H9 (cell line): ENCODE results near the gene CCDC88C. TPM values are rescaled to one million over a fixed set of nuclear protein-coding genes. Genes with fewer than 3 reads are reported as not detected.

Experiments used
- DNase-seq: peaks from one replicate; pipeline ENCODE4 v3.0.0-alpha.2; 2017
- H2AFZ ChIP-seq: one replicate; pipeline ENCODE4 v1.6.1; 2013; ENCODE audit warnings: mild to moderate bottlenecking, low read length, control low read depth, moderate library complexity
- H2AK5ac ChIP-seq: 2 replicates; pipeline ENCODE4 v1.6.1; 2013; ENCODE audit warnings: low read length, control low read depth, mixed read lengths; ENCODE audit not compliant: insufficient read length
- H2BK120ac ChIP-seq: one replicate; pipeline ENCODE4 v1.6.1; 2013; ENCODE audit warnings: low read depth, mild to moderate bottlenecking, low read length, control low read depth, inconsistent platforms; ENCODE audit not compliant: poor library complexity, severe bottlenecking
- H2BK12ac ChIP-seq: 2 replicates; pipeline ENCODE4 v1.6.1; 2013; ENCODE audit warnings: low read length, control low read depth, mixed read lengths, low read depth; ENCODE audit not compliant: insufficient read length
- H2BK15ac ChIP-seq: 2 replicates; pipeline ENCODE4 v1.6.1; 2013; ENCODE audit warnings: low read depth, low read length, control low read depth
- H2BK20ac ChIP-seq: one replicate; pipeline ENCODE4 v1.6.1; 2013; ENCODE audit warnings: low read depth, mild to moderate bottlenecking, low read length, control low read depth, inconsistent platforms; ENCODE audit not compliant: poor library complexity, severe bottlenecking
- H2BK5ac ChIP-seq: 2 replicates; pipeline ENCODE4 v1.6.1; 2013; ENCODE audit warnings: low read length, control low read depth, mixed read lengths; ENCODE audit not compliant: insufficient read length
- H3K14ac ChIP-seq: 2 replicates; pipeline ENCODE4 v1.6.1; 2013; ENCODE audit warnings: low read length, control low read depth; ENCODE audit not compliant: insufficient read depth
- H3K18ac ChIP-seq: 2 replicates; pipeline ENCODE4 v1.6.1; 2013; ENCODE audit warnings: low read depth, mild to moderate bottlenecking, mixed read lengths, low read length, control low read depth; ENCODE audit not compliant: insufficient read length
- H3K23ac ChIP-seq: 2 replicates; pipeline ENCODE4 v1.6.1; 2013; ENCODE audit warnings: low read length, control low read depth, mixed read lengths, low read depth; ENCODE audit not compliant: insufficient read length
- H3K23me2 ChIP-seq: 2 replicates; pipeline ENCODE4 v1.6.1; 2013; ENCODE audit warnings: low read depth, mild to moderate bottlenecking, mixed read lengths, low read length, control low read depth; ENCODE audit not compliant: insufficient read length, poor library complexity, severe bottlenecking
- H3K27ac ChIP-seq: 2 replicates; pipeline ENCODE4 v1.5.1; 2013; ENCODE audit warnings: low read length, control low read depth, mixed read lengths, low read depth; ENCODE audit not compliant: insufficient read length
- H3K27me3 ChIP-seq: 2 replicates; pipeline ENCODE4 v1.6.1; 2013; ENCODE audit warnings: low read length, control low read depth, inconsistent platforms; ENCODE audit not compliant: insufficient read depth
- H3K4ac ChIP-seq: 2 replicates; pipeline ENCODE4 v1.6.1; 2013; ENCODE audit warnings: low read depth, mild to moderate bottlenecking, control low read depth, inconsistent platforms, low read length, moderate library complexity
- H3K4me1 ChIP-seq: 2 replicates; pipeline ENCODE4 v1.6.1; 2013; ENCODE audit warnings: low read length, control low read depth, inconsistent platforms; ENCODE audit not compliant: insufficient read depth
- H3K4me2 ChIP-seq: 2 replicates; pipeline ENCODE4 v1.6.1; 2013; ENCODE audit warnings: low read length, control low read depth, mixed read lengths; ENCODE audit not compliant: insufficient read length, insufficient read depth
- H3K56ac ChIP-seq: 2 replicates; pipeline ENCODE4 v1.6.1; 2013; ENCODE audit warnings: low read depth, mild to moderate bottlenecking, mixed read lengths, low read length, control low read depth; ENCODE audit not compliant: insufficient read length
- H3K79me1 ChIP-seq: 2 replicates; pipeline ENCODE4 v1.6.1; 2013; ENCODE audit warnings: low read depth, mild to moderate bottlenecking, moderate library complexity, low read length, control low read depth, inconsistent platforms; ENCODE audit not compliant: insufficient read depth, poor library complexity, severe bottlenecking
- H3K79me2 ChIP-seq: 2 replicates; pipeline ENCODE4 v1.6.1; 2013; ENCODE audit warnings: low read length, control low read depth, inconsistent platforms; ENCODE audit not compliant: insufficient read depth
- H3K9ac ChIP-seq: 2 replicates; pipeline ENCODE4 v1.6.1; 2013; ENCODE audit warnings: low read length, control low read depth, mixed read lengths; ENCODE audit not compliant: insufficient read length; ENCODE audit errors: extremely low read depth
- H3K9me3 ChIP-seq: one replicate; pipeline ENCODE4 v1.6.1; 2013; ENCODE audit warnings: low read depth, low read length, inconsistent platforms; ENCODE audit not compliant: control insufficient read depth
- H3T11ph ChIP-seq: one replicate; pipeline ENCODE4 v1.6.1; 2013; ENCODE audit warnings: mild to moderate bottlenecking, low read length, control low read depth, inconsistent platforms
- H4K20me1 ChIP-seq: one replicate; pipeline ENCODE4 v1.6.1; 2013; ENCODE audit not compliant: control insufficient read depth, insufficient read length, insufficient read depth
- H4K5ac ChIP-seq: 2 replicates; pipeline ENCODE4 v1.6.1; 2013; ENCODE audit warnings: low read depth, mild to moderate bottlenecking, mixed read lengths, low read length, control low read depth; ENCODE audit not compliant: insufficient read length
- H4K8ac ChIP-seq: replicated peaks from 2 replicates; pipeline ENCODE4 v1.6.1; 2013; ENCODE audit warnings: low read length, control low read depth, mixed read lengths, low read depth; ENCODE audit not compliant: insufficient read length
- H4K91ac ChIP-seq: 2 replicates; pipeline ENCODE4 v1.6.1; 2013; ENCODE audit warnings: low read depth, mild to moderate bottlenecking, moderate library complexity, mixed read lengths, low read length, control low read depth; ENCODE audit not compliant: insufficient read length
- H3K27ac Mint-ChIP-seq, 3 experiments: 2 replicates in 2 of 3; 3 replicates in 1 of 3; pipeline ENCODE4 v1.8.0; 2020 to 2021; ENCODE audit warnings: mixed read lengths in 3 of 3, mild to moderate bottlenecking in 1 of 3, moderate library complexity in 1 of 3
- H3K27me3 Mint-ChIP-seq: 2 replicates; pipeline ENCODE4 v1.8.0; 2021; ENCODE audit warnings: low read depth, mild to moderate bottlenecking, moderate library complexity, mixed read lengths
- H3K36me3 Mint-ChIP-seq, 3 experiments: 2 replicates in 2 of 3; 3 replicates in 1 of 3; pipeline ENCODE4 v1.8.0; 2020 to 2021; ENCODE audit warnings: low read depth in 3 of 3, mixed read lengths in 3 of 3; ENCODE audit not compliant: insufficient read depth in 1 of 3
- H3K4me1 Mint-ChIP-seq, 2 experiments: 2 replicates each; pipeline ENCODE4 v1.8.0; 2020; ENCODE audit warnings: mixed read lengths in 2 of 2
- H3K4me3 Mint-ChIP-seq, 2 experiments: 2 replicates in 1 of 2; 3 replicates in 1 of 2; pipeline ENCODE4 v1.8.0; 2020 to 2021; ENCODE audit warnings: mild to moderate bottlenecking in 2 of 2, mixed read lengths in 2 of 2, moderate library complexity in 1 of 2
- H3K9me3 Mint-ChIP-seq, 2 experiments: 2 replicates in 1 of 2; 3 replicates in 1 of 2; pipeline ENCODE4 v1.8.0; 2020; ENCODE audit warnings: mild to moderate bottlenecking in 2 of 2, mixed read lengths in 2 of 2, moderate library complexity in 1 of 2
- CTCF ChIP-seq: fragments of 200-600 bp; sonication (generic); conservative IDR thresholded peaks from 3 replicates; pipeline ENCODE4 v1.8.0; 2021; ENCODE audit warnings: antibody characterized with exemption, mild to moderate bottlenecking
- WGBS: extraction: QIAGEN DNeasy Blood & Tissue Kit; methylation state at CpG from one replicate; pipeline ENCODE4 v1.1.7; 2013; ENCODE audit warnings: missing lambda C conversion rate, low lambda C conversion rate, mixed read lengths; ENCODE audit not compliant: insufficient read length; ENCODE audit errors: extremely low coverage; 5-methylcytosine and 5-hydroxymethylcytosine counted together
- total RNA-seq: library from RNA; stranded (reverse); gene quantifications from 2 replicates; pipeline ENCODE4 v1.2.1, GENCODE V29; 2021

CCDC88C gene
- total RNA-seq, 1 experiment from 2014 or later = 52.4 TPM

- H2BK15ac ChIP-seq = no peak overlapping the region
- H4K20me1 ChIP-seq = no peaks in the 10 kb centered on the region
- no peaks in the 10 kb centered on the region for H3K23me2 ChIP-seq
- H3K9me3 ChIP-seq = peaks cover 20% of the 10 kb centered on the region
- Mint-ChIP-seq H3K36me3 (peaks cover 78 to 95% (median 80%) of the 10 kb centered on the region in 3 experiments), H3K4me3 (no peak overlapping the region), H3K27ac (peak overlapping the region in 2 of 3 experiments; percentile 61 to 71; a peak in 2 of 7 replicates), H3K4me1 (no peaks in the 10 kb centered on the region), H3K9me3 (peaks cover 22 to 34% of the 10 kb centered on the region in 2 experiments), H3K27me3 (no peaks in the 10 kb centered on the region; the same call in 1 of the 2 replicates)
- no peak overlapping the region for H3K18ac ChIP-seq
- H3K79me1 ChIP-seq = no peaks in the 10 kb centered on the region
- H4K8ac ChIP-seq = no peak overlapping the region
- no peak overlapping the region for H3K23ac ChIP-seq
- no peak overlapping the region for H2BK12ac ChIP-seq
- H3K56ac ChIP-seq = no peak overlapping the region
- H3K4ac ChIP-seq = no peak overlapping the region
- no peak overlapping the region for H3K14ac ChIP-seq
- no peak overlapping the region for H3K4me2 ChIP-seq
- H3K9ac ChIP-seq = no peak overlapping the region
- H3K27ac ChIP-seq = no peak overlapping the region
- no CpG with 5 or more reads among the region's 34 CpGs for WGBS
- DNase-seq = no peak
- H4K91ac ChIP-seq = no peak overlapping the region
- H3T11ph ChIP-seq = no peak overlapping the region
- no peak overlapping the region for H2BK5ac ChIP-seq
- no peak for TF ChIP-seq CTCF
- H2BK20ac ChIP-seq = no peak overlapping the region
- no peaks in the 10 kb centered on the region for H3K27me3 ChIP-seq
- H3K79me2 ChIP-seq = no peaks in the 10 kb centered on the region
- H2AFZ ChIP-seq = no peak overlapping the region
- H3K4me1 ChIP-seq = no peaks in the 10 kb centered on the region
- H4K5ac ChIP-seq = no peak overlapping the region
- no peak overlapping the region for H2BK120ac ChIP-seq
- no peak overlapping the region for H2AK5ac ChIP-seq
Measured at GRCh38 chr14:91313154-91313850, 104.3 kb downstream of the CCDC88C start.
